Measurements from ENCODE around the gene STOML2. TPM values are rescaled to one million over a fixed set of nuclear protein-coding genes. Genes with fewer than 3 reads are reported as not detected.

STOML2 gene
- total RNA-seq, 1 experiment from 2014 or later, result 97.3 TPM

GRCh38 chr9:35074141-35074540, 28.8 kb downstream of the STOML2 start:
- DNase-seq, result no peak

DNA sequence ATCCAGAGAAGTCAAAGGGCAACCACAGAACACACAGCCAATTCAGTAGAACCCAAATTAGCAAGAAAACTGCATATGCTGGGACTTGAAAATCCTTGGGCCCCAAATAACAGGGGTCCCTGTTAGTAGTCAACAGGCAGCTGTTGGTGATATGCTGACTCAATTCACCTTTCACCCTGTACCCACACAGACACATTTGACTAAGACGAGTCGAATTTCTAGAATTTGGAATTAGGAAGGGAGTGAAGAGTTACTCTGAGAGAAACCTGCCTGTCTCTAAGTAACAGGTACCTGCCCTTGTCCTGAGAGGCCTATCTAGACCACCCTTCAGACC, 29.7 kb downstream of the STOML2 start:
- peaks cover 42% of the 10 kb centered on the region for H3K36me3 Mint-ChIP-seq (ENCODE audit: insufficient read depth, unreplicated experiment)
- H3K4me1 Mint-ChIP-seq (ENCODE audit: low read depth, unreplicated experiment), result peaks cover 24% of the 10 kb centered on the region
- DNase-seq, result no peak
- H3K9me3 Mint-ChIP-seq (ENCODE audit: low read depth, unreplicated experiment), result no peaks in the 10 kb centered on the region
- intact Hi-C loops (cut with micrococcal nuclease; ENCODE audit: unreplicated experiment), result no loop called here
- no peaks in the 10 kb centered on the region for H3K27me3 Mint-ChIP-seq (ENCODE audit: unreplicated experiment)
- BruUV-seq (replicated peaks), result no TSS peak
- CTCF ChIA-PET, result no interaction called here
- TF ChIP-seq, protein P1, sequence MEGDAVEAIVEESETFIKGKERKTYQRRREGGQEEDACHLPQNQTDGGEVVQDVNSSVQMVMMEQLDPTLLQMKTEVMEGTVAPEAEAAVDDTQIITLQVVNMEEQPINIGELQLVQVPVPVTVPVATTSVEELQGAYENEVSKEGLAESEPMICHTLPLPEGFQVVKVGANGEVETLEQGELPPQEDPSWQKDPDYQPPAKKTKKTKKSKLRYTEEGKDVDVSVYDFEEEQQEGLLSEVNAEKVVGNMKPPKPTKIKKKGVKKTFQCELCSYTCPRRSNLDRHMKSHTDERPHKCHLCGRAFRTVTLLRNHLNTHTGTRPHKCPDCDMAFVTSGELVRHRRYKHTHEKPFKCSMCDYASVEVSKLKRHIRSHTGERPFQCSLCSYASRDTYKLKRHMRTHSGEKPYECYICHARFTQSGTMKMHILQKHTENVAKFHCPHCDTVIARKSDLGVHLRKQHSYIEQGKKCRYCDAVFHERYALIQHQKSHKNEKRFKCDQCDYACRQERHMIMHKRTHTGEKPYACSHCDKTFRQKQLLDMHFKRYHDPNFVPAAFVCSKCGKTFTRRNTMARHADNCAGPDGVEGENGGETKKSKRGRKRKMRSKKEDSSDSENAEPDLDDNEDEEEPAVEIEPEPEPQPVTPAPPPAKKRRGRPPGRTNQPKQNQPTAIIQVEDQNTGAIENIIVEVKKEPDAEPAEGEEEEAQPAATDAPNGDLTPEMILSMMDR (IDR thresholded peaks at IDR 0.05; ENCODE audit: unreplicated experiment), result no peak
- H3K27ac Mint-ChIP-seq (ENCODE audit: unreplicated experiment), result peak overlapping the region; percentile 96
- peak overlapping the region; percentile 83 for H3K4me3 Mint-ChIP-seq (ENCODE audit: low read depth, unreplicated experiment)

More at GRCh38 chr9:35074141-35074540, 28.8 kb downstream of the STOML2 start:
- Mint-ChIP-seq H3K9me3 (ENCODE audit: low read depth, unreplicated experiment) (no peaks in the 10 kb centered on the region), H3K27me3 (ENCODE audit: unreplicated experiment) (no peaks in the 10 kb centered on the region), H3K27ac (ENCODE audit: unreplicated experiment) (no peak overlapping the region), H3K4me3 (ENCODE audit: low read depth, unreplicated experiment) (no peak overlapping the region), H3K36me3 (ENCODE audit: insufficient read depth, unreplicated experiment) (peaks cover 44% of the 10 kb centered on the region), H3K4me1 (ENCODE audit: low read depth, unreplicated experiment) (peaks cover 30% of the 10 kb centered on the region)
- no TSS peak for BruUV-seq (replicated peaks)
- intact Hi-C loops (cut with micrococcal nuclease; ENCODE audit: unreplicated experiment), result no loop called here
- TF ChIP-seq, protein P1 (IDR thresholded peaks at IDR 0.05; ENCODE audit: unreplicated experiment), result no peak
- CTCF ChIA-PET, result no interaction called here

DNA sequence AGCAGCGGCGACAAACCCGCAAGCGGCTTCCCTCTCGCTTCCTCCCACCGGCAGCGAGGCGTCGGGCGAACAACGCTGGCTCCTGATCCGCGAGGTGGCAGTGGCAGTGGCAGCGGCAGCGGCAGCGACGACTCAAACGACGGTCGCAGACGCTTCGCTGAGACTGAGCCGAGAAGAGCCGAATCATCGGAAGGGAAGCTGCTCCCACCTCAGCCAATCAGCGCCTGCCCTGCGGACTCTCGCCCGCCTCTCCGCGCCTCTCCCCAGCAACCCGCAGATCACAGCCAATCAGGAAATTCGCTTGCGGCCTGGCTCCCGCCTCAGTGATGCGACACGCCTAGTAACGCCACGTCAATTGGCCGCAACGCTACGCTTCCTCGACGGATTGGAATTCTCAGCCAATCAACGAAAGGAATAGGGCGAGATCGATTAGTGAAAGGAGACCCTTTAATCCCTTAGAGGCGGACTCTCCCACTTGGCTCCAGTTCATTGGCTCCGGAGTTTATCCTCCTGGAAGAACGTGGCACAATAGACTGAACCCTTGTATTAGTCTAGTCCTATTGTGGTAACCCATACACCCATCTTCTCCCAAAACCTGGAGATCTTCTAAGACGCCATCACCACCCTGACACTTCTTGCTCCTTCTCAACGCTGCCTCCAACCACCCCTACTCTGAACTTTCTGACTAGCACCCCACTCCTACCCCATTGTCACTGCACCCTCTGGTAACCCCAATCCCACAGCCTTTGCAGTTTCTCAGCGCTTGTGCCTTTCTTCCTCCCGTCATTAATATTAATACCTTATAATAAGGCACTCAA, 30.3 kb downstream of the STOML2 start, which contains the start of gene VCP:
Gene VCP, minus strand, starts transcription at position 165 of the 818 bp plus-strand sequence. CDS start 272 bp downstream, outside the sequence.
- intact Hi-C loops (cut with micrococcal nuclease; ENCODE audit: unreplicated experiment), result no loop called here
- Mint-ChIP-seq H3K4me1 (ENCODE audit: low read depth, unreplicated experiment) (peaks cover 19% of the 10 kb centered on the region), H3K27me3 (ENCODE audit: unreplicated experiment) (no peaks in the 10 kb centered on the region), H3K36me3 (ENCODE audit: insufficient read depth, unreplicated experiment) (peaks cover 47% of the 10 kb centered on the region), H3K4me3 (ENCODE audit: low read depth, unreplicated experiment) (peak within 1 kb of the TSS; percentile 83), H3K9me3 (ENCODE audit: low read depth, unreplicated experiment) (no peaks in the 10 kb centered on the region), H3K27ac (ENCODE audit: unreplicated experiment) (peak within 1 kb of the TSS; percentile 96)
- TF ChIP-seq, protein P1 (IDR thresholded peaks at IDR 0.05; ENCODE audit: unreplicated experiment), result no peak
- DNase-seq, result peak; percentile 94
- BruUV-seq (replicated peaks), result TSS peak; percentile 81
- CTCF ChIA-PET, result interaction anchor here (1.1 to 1.4 kb wide), 2 partner anchors 22 to 24 kb away, joined by 3 to 8 read pairs; partner anchors contain the start of gene PIGO

DNA sequence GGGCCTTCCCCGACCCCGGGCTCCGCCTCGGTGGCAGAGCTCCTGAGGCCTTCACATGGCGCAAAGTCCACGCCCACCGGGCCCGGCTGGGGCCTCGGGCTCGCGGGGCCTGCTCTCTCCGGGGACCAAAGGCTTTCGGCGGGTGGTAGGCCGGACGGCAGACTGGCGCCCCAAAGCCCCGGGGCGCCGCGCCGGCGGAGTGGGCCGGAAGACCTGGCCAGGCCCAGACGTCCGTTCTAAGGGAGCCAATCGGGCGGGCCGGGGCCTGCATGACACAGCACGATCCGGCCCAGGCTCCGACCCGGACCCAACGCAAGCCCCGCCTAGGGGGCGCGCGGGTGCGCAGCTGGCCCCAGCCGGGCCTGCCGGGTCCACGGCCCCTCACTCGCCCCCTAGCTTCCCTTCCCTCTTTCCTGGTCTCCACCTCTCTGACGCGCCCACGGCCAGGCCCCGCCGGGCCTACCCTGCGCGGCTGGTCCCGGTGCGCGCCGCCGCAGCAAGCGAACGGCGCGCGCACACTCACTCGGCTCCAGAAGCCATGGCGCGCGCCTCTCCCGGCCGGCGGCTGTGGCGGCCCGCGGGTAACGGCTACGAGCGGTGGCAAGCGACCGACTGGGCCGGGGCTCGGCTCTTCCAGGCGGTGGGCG, 31.0 kb downstream of the STOML2 start:
- intact Hi-C loops (cut with micrococcal nuclease; ENCODE audit: unreplicated experiment), result no loop called here
- Mint-ChIP-seq H3K36me3 (ENCODE audit: insufficient read depth, unreplicated experiment) (peaks cover 53% of the 10 kb centered on the region), H3K4me3 (ENCODE audit: low read depth, unreplicated experiment) (peak overlapping the region; percentile 83), H3K27ac (ENCODE audit: unreplicated experiment) (peak overlapping the region; percentile 96), H3K9me3 (ENCODE audit: low read depth, unreplicated experiment) (no peaks in the 10 kb centered on the region), H3K4me1 (ENCODE audit: low read depth, unreplicated experiment) (peaks cover 19% of the 10 kb centered on the region), H3K27me3 (ENCODE audit: unreplicated experiment) (no peaks in the 10 kb centered on the region)
- CTCF ChIA-PET, result interaction anchor here (0.7 to 1.6 kb wide), 5 partner anchors 8 to 173 kb away, joined by 3 to 8 read pairs (median 4); partner anchors contain the start of gene PIGO
- peak; percentile 83 for DNase-seq
- no TSS peak for BruUV-seq (replicated peaks)
- TF ChIP-seq, protein P1 (IDR thresholded peaks at IDR 0.05; ENCODE audit: unreplicated experiment), result peak; percentile 26

Measured in Calu3 (cell line).